GM19025 (cell line): Measurements from ENCODE around the gene NMUR2.

Experiments
- ATAC-seq: cut with Tn5 transposase; IDR thresholded peaks from one replicate; pipeline ENCODE4 v1.9.1; 2021; ENCODE audit warnings: mild to moderate bottlenecking, low read depth, moderate library complexity; ENCODE audit not compliant: unreplicated experiment

Gene NMUR2, protein sequence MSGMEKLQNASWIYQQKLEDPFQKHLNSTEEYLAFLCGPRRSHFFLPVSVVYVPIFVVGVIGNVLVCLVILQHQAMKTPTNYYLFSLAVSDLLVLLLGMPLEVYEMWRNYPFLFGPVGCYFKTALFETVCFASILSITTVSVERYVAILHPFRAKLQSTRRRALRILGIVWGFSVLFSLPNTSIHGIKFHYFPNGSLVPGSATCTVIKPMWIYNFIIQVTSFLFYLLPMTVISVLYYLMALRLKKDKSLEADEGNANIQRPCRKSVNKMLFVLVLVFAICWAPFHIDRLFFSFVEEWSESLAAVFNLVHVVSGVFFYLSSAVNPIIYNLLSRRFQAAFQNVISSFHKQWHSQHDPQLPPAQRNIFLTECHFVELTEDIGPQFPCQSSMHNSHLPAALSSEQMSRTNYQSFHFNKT

GRCh38 chr5:152405145-152405544 lies at the start of gene NMUR2:
Gene NMUR2, minus strand, starts transcription at chr5:152405279. Its CDS starts 166 bp downstream, at chr5:152405113.
- no peak for ATAC-seq

GRCh38 chr5:152443935-152444334 lies 38.9 kb upstream of the NMUR2 start:
- no peak for ATAC-seq

DNA sequence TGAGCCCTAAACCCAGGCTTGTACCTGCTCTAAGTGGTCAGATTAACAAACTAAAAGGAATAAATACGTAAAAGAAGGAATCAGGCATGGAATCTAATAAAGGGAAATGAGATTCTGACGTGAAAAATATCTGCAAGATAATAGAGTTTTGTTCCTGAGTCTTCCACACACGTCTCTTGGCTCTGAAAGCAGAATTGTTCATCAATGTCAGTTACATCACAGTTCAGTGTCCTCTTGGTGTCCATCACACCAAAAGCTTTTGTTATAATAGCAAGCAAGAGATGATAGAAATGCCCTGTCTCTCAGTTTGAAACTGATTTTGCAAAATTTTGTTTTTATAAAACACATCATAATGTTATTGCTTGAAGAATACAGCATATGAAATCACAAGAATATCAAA lies 34.7 kb upstream of the NMUR2 start:
- no peak for ATAC-seq

DNA sequence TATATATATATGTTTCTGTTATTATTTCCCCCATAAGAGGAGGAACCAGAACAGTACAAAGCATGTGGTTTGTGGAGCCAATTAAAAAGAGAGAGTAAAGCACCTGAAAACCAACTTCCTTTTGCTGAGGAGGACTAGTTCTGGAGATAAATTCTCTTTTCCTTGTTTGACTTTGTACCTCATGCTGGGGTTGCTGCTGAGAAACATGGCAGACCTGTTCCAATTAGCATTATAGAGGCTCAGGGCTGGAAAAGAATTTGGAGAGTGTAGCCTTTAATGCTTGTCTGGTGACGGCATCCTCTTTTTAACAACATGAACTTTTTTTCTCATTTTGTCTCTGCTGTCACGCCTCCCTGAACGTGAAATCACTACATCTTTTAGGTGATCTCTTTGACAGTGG lies 32.8 kb upstream of the NMUR2 start:
- ATAC-seq = no peak

DNA sequence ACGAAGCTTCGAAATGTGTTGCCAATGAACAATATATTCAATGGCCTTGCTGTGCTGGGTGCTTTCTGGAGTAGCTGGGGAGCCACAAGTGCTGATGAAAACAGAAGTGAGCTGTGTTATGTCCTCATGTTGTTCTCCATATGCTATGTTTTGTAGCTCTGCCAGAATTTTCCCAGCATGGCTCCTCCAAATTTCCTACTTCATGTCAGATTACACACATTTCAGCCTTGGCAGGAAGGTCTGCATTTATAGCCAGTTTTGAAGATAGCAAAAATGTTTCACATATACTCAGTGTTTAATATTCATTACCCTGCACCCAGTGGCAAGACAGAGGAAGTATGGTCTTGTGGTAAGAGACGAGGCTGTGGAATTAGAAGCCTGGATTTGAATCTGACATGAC lies 22.6 kb upstream of the NMUR2 start:
- ATAC-seq = no peak

DNA sequence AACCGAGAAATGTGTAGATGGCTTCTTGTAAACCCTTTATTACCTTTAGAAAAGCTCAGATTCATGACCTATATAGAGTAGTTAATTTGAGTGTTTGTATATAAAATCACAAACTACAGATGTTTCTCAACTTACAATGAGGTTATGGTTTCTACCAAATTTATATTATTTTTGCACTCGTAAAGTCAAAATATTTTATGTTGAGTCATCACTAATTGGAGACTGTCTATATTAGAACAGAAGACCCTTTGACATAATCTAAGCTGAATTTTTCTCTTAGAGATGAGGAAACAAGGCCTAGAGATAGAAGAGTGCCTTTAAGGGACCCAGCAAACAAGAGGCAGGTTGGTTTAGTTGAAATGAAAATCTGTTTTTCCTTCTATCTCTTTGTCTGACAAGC lies 20.0 kb upstream of the NMUR2 start:
- no peak for ATAC-seq

DNA sequence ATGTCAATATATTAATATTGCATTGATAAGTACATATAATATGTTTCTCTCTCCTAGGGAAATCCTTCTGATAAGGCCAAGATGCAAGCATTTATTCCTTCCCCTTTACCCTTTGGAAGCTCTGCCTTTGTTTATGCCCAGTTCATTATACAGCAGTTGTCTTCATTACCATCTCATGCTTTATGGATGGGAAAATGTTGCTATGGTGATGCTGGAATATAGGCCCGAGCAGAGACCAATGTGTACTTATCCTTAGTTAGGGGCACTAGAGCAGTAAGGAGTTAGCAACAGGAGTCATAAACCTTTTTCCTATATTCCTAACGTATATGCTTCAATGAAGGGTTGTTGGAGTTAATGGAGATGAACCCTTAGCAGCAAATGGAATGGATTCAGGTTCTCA lies 19.4 kb upstream of the NMUR2 start:
- ATAC-seq = no peak

- no peak for ATAC-seq
Measured at GRCh38 chr5:152422081-152422480, 17.0 kb upstream of the NMUR2 start.

GRCh38 chr5:152412129-152412528 lies 7.0 kb upstream of the NMUR2 start:
- no peak for ATAC-seq

DNA sequence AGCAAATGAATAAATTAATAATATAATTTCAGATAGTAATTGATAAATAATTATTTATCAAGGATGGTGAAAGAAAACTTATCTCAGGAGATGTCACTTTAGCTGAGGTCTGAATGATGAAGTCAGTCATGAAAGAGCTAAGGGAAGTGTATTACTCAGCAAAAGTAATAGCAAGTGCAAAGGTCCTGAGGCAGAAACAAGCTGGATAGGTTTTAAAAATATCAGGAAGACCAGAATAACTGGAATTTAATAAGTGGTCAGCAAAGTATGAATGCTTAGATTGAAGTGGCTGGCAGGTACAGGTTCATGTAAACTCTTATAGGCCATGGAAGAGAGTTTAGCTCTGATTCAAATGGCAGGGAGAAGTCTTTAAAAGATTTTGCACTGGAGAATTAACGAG lies 1.0 kb upstream of the NMUR2 start:
- ATAC-seq = no peak

GRCh38 chr5:152404494-152404893 lies 585 bp downstream of the NMUR2 start:
- no peak for ATAC-seq

DNA sequence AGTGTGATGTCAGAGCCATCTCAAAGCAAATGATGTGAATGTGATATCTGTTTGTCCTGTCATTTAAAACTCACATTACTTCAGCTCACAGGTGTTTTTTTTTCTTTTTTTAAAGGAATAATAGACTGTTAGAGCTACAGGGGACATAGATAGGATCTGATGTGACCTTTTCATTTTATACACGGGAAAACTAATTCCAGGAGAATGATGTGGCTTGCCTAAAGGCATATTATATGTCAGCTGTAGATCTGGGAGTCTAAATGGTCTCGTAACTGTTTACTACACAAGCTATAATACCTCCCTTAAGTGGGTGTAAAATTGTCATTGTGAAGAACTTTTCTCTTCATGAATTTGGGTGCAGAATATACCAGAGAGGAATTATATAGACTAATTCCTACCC lies 2.0 kb downstream of the NMUR2 start:
- no peak for ATAC-seq

DNA sequence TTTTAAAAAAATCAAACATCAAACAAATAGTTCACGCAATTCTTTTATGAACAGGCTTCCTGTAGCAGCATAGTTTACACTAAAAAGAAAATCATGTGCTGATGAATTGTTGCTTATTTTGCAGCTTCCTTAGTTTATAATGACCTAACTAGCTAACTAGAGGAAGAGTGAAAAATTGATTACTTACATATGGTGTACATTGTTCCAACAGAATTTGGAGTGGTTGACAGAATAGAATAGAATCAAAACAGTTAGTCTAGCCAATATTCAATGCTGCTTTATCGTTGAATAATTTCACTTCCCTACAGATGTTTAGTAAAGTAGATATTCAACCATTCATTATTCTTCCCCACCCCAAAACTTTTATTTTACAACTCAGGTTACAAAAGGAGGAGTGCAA lies 4.2 kb downstream of the NMUR2 start:
- ATAC-seq = no peak

DNA sequence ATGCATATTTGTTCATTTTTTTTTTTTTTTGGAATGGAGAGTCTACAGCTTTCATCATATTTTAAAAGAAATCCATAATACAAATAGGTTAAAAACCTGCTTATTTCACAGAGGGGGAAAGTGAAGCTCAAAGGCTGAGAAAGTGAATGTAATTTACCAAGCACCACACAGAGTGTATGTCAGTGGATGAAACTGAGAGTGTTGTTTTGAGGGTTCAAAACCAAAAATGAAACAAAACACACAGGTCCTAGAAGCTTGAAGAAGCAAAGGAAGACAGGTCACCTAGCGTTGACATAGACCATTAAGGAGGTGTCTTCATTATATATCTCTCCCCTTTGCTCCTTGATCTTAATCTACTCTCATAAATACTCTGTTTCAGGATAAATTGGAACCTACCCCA lies 7.5 kb downstream of the NMUR2 start:
- ATAC-seq = peak; percentile 95

DNA sequence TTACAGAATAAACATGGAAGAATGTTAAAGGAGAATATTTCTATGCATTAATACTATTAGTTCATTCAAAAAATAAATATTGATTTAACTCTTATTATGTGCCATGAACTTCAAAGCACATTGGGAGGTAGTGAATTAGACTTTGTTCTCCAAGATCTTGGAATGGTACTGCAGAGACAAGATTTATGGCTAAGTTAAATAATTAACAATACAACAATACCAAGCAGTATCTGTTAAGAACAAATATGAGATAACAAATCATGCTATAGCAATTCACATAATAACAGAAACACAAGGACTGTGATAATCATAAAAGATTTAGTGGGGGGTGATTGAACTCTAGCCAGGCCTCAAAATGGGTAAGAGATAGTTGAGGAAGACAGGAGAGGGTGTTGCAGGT lies 11.6 kb downstream of the NMUR2 start:
- no peak for ATAC-seq

DNA sequence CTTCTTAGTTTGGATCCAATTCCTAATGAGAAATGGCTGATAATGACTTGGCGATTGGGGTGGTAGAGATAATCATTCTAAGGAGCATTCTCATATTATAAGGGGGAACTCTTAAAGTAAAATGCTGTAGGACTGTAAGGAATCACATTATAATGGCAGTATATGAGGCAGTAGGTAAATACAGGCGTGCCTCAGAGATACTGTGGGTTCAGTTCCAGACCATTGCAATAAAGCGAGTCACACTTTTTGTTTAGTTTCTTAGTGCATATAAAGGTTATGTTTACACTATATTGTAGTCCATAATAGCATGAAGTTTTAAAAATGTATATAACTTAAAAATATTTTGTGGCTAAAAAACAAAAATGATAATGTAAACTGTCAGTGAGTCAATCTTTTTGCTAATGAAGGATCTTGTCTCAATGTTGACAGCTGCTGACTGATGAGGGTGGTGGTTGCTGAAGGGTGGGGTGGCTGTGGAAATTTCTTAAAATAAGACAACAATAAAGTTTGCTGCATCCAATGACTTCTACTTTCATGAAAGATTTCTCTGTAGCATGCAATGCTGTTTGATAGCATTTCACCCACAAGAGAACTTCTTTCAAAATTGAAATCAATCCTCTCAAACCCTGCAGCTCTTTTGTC lies 15.8 kb downstream of the NMUR2 start:
- ATAC-seq = no peak

- no peak for ATAC-seq
Measured at GRCh38 chr5:152388610-152389009, 16.5 kb downstream of the NMUR2 start.

DNA sequence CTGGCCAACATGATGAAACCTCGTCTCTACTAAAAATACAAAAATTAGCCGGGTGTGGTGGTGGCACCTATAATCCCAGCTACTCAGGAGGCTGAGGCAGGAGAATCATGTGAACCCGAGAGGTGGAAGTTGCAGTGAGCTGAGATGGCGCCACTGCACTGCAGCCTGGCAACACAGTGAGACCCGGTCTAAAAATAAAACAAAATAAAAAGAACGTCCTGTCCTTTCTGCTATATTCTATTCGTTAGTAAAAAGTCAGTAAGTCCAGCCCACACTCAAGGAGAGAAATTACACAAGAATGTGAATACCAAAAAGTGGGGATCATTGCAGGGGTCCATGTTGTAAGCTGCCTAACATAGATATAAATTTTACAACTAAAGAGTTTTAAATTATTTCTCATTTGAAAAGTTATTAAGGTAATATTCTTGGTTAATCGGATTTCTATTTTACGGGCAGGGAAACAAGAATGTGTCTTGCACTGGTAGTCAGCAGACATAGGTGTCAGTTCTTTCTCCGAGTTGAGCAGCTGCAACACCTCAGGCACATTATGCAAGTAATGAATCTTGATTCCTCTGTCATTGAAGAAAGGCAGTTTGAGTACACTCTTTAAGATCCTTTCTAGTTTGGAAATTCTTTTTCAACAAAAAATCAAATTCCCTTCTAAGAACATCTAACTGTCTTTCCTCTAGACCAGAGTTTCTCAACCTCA lies 24.5 kb downstream of the NMUR2 start:
- no peak for ATAC-seq

- ATAC-seq = no peak
Measured at GRCh38 chr5:152379331-152379730, 25.7 kb downstream of the NMUR2 start.

DNA sequence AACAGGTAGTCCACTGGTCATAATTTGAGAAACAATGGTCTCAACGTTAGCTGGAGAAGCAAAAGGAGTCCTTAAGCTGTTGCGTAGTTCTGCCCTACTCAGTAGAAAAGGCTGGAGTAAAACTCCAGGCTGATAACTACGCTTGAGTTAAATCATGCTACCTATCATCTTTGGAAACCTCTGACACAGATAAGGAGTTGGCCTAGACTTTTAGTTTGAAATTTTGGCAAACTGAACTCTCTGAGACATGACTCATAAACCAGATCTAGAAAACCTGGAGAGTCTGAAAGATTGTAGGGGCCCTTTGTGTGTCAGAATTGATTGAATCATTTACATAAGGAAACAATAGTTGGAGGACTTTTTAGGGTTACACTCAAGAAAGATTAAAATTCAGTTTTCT lies 26.3 kb downstream of the NMUR2 start:
- no peak for ATAC-seq

- ATAC-seq = no peak
Measured at GRCh38 chr5:152376886-152377285, 28.2 kb downstream of the NMUR2 start.
